Small intestine (tissue), 7 donors: ENCODE data around the gene OPN3. TPM values are rescaled to one million over a fixed set of nuclear protein-coding genes. Genes with fewer than 3 reads are reported as not detected.

Experiments
- DNase-seq, 2 donors: peaks; one replicate each; pipeline versions ENCODE4 v3.0.0 to v3.0.0-alpha.2; 2013
- FAIRE-seq: peaks from 2 replicates; lab custom pipeline; 2012; peaks lifted over from hg19 to GRCh38; lab: Jason Lieb, UNC
- H3K27ac ChIP-seq, 3 donors: one replicate each; pipeline ENCODE4 v1.5.1; 2013; ENCODE audit warnings: low read length in 2 of 3, mild to moderate bottlenecking in 2 of 3, control low read depth in 1 of 3, inconsistent platforms in 1 of 3, low read depth in 1 of 3, moderate library complexity in 1 of 3
- H3K27me3 ChIP-seq, 3 donors: one replicate each; pipeline ENCODE4 v1.6.1; 2013; ENCODE audit warnings: low read length in 3 of 3, inconsistent platforms in 1 of 3; ENCODE audit not compliant: control insufficient read depth in 3 of 3, insufficient read depth in 3 of 3
- H3K36me3 ChIP-seq, 3 donors: one replicate each; pipeline ENCODE4 v1.6.1; 2013; ENCODE audit warnings: low read length in 3 of 3, inconsistent platforms in 1 of 3, low read depth in 1 of 3, mild to moderate bottlenecking in 1 of 3, moderate library complexity in 1 of 3; ENCODE audit not compliant: control insufficient read depth in 3 of 3, insufficient read depth in 2 of 3
- H3K4me1 ChIP-seq, 3 donors: one replicate each; pipeline ENCODE4 v1.6.1; 2013; ENCODE audit warnings: low read length in 2 of 3, inconsistent platforms in 1 of 3, low read depth in 1 of 3, mild to moderate bottlenecking in 1 of 3, moderate library complexity in 1 of 3; ENCODE audit not compliant: control insufficient read depth in 3 of 3, insufficient read depth in 2 of 3
- H3K4me3 ChIP-seq, 3 donors: one replicate each; pipeline ENCODE4 v1.5.1; 2013; ENCODE audit warnings: low read length in 3 of 3, control low read depth in 1 of 3, inconsistent platforms in 1 of 3, low read depth in 1 of 3, mild to moderate bottlenecking in 1 of 3, moderate library complexity in 1 of 3
- H3K9me3 ChIP-seq, 2 donors: one replicate each; pipeline ENCODE4 v1.6.1; 2013; ENCODE audit warnings: low read depth in 1 of 2, low read length in 1 of 2; ENCODE audit not compliant: control insufficient read depth in 2 of 2, insufficient read depth in 1 of 2
- WGBS, 3 donors: extraction: QIAGEN DNeasy Blood & Tissue Kit; methylation state at CpG; one replicate each; pipeline ENCODE4 v1.1.7; 2013; 5-methylcytosine and 5-hydroxymethylcytosine counted together
- polyA plus RNA-seq, 4 donors: library from polyadenylated mRNA; stranded (reverse) in 3 of 4; unstranded in 1 of 4; fragments of 200-250 nt in 3 of 4; fragments of 120-200 nt in 1 of 4; gene quantifications; one replicate each; pipeline versions ENCODE4 v1.2.1 to v1.2.3, GENCODE V29; 2013
- donor health status: healthy with polysubstance abuse.
- donor health status: control.
- donor health status: control.
- donor health status: Bipolar disorder and iron deficiency.
- donor health status: healthy.

OPN3 gene
- polyA plus RNA-seq, 4 donors = 5.0 to 27.9 (median 8.6) TPM

DNA sequence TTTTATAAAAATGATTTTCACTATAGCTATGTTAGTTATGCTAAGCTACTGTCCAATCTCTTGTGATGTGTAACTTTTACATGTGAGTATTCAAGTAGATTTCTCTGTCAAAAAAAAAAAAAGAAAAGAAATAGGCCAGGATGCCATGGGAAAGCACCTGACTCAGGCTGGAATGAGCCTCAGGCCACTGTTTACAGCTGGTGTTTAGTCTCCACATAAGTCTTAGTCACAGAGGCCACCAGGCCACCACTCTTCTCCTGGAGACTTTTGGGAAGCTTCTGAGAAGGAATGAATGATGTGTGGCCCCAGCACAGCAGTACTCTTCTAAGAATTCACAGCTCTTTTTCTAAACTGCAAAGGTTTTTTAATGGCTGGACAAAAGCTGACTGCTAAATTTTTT lies 48.9 kb downstream of the OPN3 start:
- H3K36me3 ChIP-seq = peaks cover 0 to 2% (median 2%) of the 10 kb centered on the region in 3 donors
- DNase-seq (no peak), FAIRE-seq (no peak)
- H3K27ac ChIP-seq = no peak overlapping the region
- no peaks in the 10 kb centered on the region for H3K27me3 ChIP-seq
- H3K4me1 ChIP-seq = no peaks in the 10 kb centered on the region
- H3K9me3 ChIP-seq = no peaks in the 10 kb centered on the region
- no peak overlapping the region for H3K4me3 ChIP-seq

DNA sequence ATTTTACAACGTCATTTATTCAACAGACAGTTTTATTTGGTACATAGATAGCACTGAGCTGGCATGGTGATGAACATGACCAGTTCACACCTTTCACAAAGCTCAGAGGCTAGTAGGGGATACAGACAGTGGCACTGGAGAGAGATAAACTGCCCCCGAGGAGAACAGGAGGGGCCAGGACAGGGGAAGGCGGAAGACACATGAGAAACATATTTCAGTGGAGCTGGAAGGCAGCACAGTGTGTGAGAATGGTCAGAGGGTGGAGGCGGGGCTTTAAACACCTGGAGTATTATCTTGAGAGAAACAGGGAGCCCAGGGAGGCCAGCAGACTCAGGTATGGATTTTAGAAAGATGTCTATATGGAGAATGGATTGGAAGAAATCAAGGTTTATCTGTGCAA lies 49.5 kb downstream of the OPN3 start:
- H3K9me3 ChIP-seq = no peaks in the 10 kb centered on the region
- WGBS, 3 donors = 40 to 60% (median 49%) methylated on average over 4 of the region's 4 CpGs
- no peaks in the 10 kb centered on the region for H3K27me3 ChIP-seq
- H3K27ac ChIP-seq = no peak overlapping the region
- no peaks in the 10 kb centered on the region for H3K4me1 ChIP-seq
- H3K36me3 ChIP-seq = peaks cover 0 to 2% (median 0%) of the 10 kb centered on the region in 3 donors
- no peak for FAIRE-seq
- peak in 1 of 2 donors; percentile 9 for DNase-seq
- no peak overlapping the region for H3K4me3 ChIP-seq

DNA sequence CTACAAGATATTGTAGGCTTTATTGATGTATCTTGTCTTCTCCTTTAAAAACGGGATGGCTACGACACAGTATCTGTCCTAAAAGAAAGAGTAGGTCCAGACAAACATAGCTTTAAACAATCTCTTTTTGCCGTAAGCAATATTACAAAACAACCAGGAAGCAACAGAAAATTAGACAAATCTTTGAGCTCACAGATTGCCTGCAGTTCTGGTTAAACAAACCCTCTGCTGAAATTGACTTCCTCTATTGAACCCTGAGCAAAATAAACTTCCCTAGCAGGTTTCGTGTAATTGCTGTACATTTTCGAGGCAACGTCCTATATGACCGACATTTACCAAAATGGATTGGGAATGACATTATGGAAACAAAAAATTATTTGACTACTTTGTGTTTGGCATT lies 50.6 kb downstream of the OPN3 start:
- DNase-seq (no peak), FAIRE-seq (no peak)
- Histone ChIP-seq H3K4me1 (no peaks in the 10 kb centered on the region), H3K27ac (no peak overlapping the region), H3K9me3 (no peaks in the 10 kb centered on the region), H3K36me3 (peaks cover 0 to 2% (median 0%) of the 10 kb centered on the region in 3 donors), H3K27me3 (no peaks in the 10 kb centered on the region), H3K4me3 (no peak overlapping the region)
- 88 to 94% (median 92%) methylated on average over 7 of the region's 7 CpGs for whole genome bisulfite sequencing, 3 donors

DNA sequence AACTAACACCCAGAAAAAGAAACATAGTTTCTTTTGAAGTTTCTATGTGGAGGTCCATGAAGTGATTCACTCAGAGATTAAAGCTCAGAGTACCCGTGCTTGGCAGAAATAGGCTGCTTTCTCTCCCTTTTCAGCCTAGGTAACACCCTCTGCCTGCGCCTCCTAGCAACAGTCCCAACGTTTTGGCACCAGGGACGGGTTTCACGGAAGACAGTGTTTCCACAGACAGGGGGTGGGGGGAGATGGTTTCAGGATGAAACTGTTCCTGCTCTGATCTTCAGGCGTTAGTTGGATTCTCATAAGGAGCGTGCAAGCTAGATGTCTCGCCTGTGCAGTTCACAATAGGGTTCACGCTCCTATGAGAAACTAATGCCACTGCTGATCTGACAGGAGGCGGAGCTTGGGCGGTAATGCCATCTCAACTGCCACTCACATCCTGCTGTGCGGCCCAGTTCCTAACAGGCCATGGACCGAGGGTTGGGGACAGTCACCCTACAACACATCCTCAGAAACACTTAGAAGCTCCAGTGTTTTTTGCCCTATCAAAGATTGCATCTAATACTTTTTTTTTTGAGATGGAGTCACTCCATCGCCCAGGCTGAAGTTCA lies 53.2 kb downstream of the OPN3 start:
- Histone ChIP-seq H3K9me3 (no peaks in the 10 kb centered on the region), H3K4me1 (no peaks in the 10 kb centered on the region), H3K36me3 (no peaks in the 10 kb centered on the region), H3K4me3 (no peak overlapping the region), H3K27ac (no peak overlapping the region), H3K27me3 (no peaks in the 10 kb centered on the region)
- 86 to 92% (median 88%) methylated on average over 14 of the region's 14 CpGs for WGBS, 3 donors
- DNase-seq (no peak), FAIRE-seq (no peak)

DNA sequence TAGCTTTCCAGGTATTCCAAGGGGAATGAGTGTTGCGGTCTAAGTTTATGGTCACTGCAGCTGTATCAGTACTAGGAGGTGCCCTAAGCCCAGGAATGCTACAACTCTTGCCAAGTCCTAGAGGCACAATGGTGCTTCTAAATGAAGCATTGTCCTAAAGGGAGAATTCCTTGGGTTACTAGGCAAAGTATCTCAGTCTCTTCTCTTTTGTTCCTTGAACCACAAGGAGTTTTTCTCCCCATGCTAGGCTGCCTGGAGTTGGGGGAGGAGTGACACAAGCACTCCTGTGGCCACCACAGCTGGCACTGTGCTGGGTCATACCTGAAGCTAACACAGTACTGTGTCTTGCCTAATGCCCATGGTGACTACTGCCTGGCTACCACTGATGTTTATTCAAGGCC lies 57.2 kb downstream of the OPN3 start:
- no peak for FAIRE-seq

DNA sequence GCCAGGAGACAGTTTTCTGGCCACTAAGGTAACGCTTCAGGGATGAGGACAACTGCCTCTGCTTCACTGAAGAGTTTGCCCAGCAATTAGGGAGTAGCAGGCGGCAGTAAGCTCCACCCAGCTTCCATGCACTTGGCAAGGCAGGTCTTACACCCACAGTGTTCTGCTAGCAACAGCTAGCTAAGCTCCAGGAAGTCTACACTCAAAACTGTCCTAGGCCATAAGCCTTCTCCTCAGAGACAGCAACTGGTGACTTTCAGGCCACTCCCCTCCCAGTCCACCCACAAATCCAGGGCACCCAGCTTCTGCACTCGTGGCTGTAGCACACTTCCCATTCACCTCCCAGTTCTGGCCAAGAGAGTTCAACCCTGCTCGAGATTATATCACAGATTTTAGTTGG lies 60.7 kb downstream of the OPN3 start:
- 52 to 74% (median 53%) methylated on average over 4 of the region's 4 CpGs for WGBS, 3 donors
- H3K4me1 ChIP-seq = no peaks in the 10 kb centered on the region
- H3K27ac ChIP-seq = no peak overlapping the region
- H3K9me3 ChIP-seq = peaks cover 0 to 7% of the 10 kb centered on the region in 2 donors
- no peak overlapping the region for H3K4me3 ChIP-seq
- DNase-seq (peak in 1 of 2 donors; percentile 1), FAIRE-seq (no peak)
- no peaks in the 10 kb centered on the region for H3K27me3 ChIP-seq
- no peaks in the 10 kb centered on the region for H3K36me3 ChIP-seq

More for the DNA sequence above, 57.2 kb downstream of the OPN3 start:
- H3K36me3 ChIP-seq = no peaks in the 10 kb centered on the region
- no peak overlapping the region for H3K4me3 ChIP-seq
- no peak for DNase-seq
- H3K27me3 ChIP-seq = no peaks in the 10 kb centered on the region
- peaks cover 0 to 7% of the 10 kb centered on the region in 2 donors for H3K9me3 ChIP-seq
- WGBS, 3 donors = 91 to 100% (median 94%) methylated on average over 1 of the region's 1 CpG
- H3K4me1 ChIP-seq = no peaks in the 10 kb centered on the region
- H3K27ac ChIP-seq = no peak overlapping the region

DNA sequence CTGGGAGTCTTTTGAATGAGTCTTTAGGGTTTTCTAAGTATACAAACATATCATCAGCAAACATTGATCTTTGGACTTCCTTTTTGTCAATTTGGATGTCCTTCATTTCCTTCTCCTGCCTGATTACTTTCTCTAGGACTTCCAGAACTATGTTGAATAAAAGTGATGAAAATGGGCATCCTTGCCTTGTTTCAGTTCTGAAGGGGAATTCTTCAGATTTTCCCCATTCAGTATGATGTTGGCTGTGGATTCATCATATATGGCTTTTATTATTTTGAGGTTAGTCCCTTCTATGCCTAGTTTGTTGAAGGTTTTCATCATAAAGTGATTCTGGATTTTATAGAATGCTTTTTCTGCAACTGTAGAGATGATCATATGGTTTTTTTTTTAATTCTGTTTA lies 66.0 kb downstream of the OPN3 start:
- H3K27me3 ChIP-seq = no peaks in the 10 kb centered on the region
- no peak overlapping the region for H3K27ac ChIP-seq
- no peak overlapping the region for H3K4me3 ChIP-seq
- DNase-seq (no peak), FAIRE-seq (no peak)
- H3K9me3 ChIP-seq = peaks cover 0 to 6% of the 10 kb centered on the region in 2 donors
- H3K36me3 ChIP-seq = no peaks in the 10 kb centered on the region
- no peaks in the 10 kb centered on the region for H3K4me1 ChIP-seq

DNA sequence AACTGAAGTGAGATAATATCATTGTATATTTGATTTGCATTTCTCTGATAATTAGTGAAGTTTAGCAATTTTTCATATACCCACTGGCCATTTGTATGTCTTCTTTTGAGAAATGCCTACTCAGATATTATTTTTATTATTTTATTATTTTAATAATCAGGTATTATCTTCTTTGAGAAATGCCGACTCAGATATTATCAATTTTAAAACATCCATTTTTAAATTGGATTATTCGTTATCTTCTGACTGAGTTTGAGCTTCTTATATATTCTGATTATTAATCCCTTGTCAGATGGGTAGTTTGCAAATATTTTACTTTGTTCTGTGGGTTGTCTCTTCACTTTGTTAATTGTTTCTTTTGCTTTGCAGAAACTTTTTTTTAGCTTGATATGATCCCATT lies 70.3 kb downstream of the OPN3 start:
- Histone ChIP-seq H3K36me3 (no peaks in the 10 kb centered on the region), H3K9me3 (peaks cover 0 to 2% of the 10 kb centered on the region in 2 donors), H3K27ac (no peak overlapping the region), H3K4me3 (no peak overlapping the region), H3K4me1 (no peaks in the 10 kb centered on the region), H3K27me3 (no peaks in the 10 kb centered on the region)
- DNase-seq = no peak
- FAIRE-seq = no peak
- 83 to 92% (median 87%) methylated on average over 2 of the region's 2 CpGs for WGBS, 3 donors

DNA sequence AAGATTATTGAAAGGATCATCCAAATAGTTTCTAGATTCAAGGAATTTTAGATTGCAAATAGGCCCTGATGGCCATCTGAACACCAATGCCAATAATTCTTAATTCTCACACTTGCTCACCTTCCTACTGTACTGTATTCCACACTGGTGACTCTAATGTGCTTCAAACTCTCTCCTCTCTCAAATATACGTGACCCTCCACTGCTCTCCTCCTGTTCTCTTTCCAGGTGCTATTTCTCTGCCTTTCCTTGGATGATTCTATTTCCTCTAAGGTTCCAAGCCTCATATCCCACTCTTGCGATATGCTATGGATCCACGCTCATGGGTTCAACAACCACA lies 79.4 kb downstream of the OPN3 start:
- no peak overlapping the region for H3K4me3 ChIP-seq
- H3K9me3 ChIP-seq = no peaks in the 10 kb centered on the region
- no peak for DNase-seq
- no peaks in the 10 kb centered on the region for H3K4me1 ChIP-seq
- WGBS, 3 donors = 83 to 91% (median 88%) methylated on average over 3 of the region's 3 CpGs
- H3K27ac ChIP-seq = no peak overlapping the region
- FAIRE-seq = no peak
- H3K36me3 ChIP-seq = no peaks in the 10 kb centered on the region
- no peaks in the 10 kb centered on the region for H3K27me3 ChIP-seq
